ENCODE measurements around the gene MEF2C. TPM values are rescaled to one million over a fixed set of nuclear protein-coding genes. Genes with fewer than 3 reads are reported as not detected.
A peak's percentile ranks its signal among the peaks of the same experiment; 100 is the strongest.

Gene MEF2C
- total RNA-seq, 1 donor from 2014 or later, result 464 TPM

DNA sequence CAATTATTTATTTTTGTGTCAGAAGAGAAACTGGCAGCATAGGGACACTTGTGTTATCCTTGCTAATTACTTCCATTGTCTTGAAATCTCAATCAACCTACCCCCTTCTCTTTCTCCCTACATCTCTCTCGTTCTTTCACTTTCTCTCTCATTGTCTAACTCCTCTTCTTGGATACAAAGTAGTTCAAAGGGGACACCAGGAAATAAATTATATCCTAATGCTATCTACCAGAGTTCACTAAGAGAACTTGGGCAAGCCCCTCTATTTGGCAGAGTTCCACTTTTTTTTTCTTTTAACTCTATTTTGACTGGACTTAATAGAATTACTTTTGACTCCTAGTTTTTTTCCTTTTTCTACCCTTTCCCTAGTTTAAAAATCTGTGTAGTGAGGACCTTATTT is 102.2 kb downstream of the MEF2C start:
- peaks cover 23 to 34% (median 32%) of the 10 kb centered on the region in 3 donors for H3K4me1 ChIP-seq (ENCODE audit: control insufficient read depth in 3 of 3, insufficient read depth in 3 of 3, low read length in 3 of 3)
- H3K36me3 ChIP-seq (ENCODE audit: control insufficient read depth in 3 of 3, insufficient read depth in 3 of 3, low read length in 3 of 3), result peaks cover 0 to 3% (median 0%) of the 10 kb centered on the region in 3 donors
- no peaks in the 10 kb centered on the region for H3K9me3 ChIP-seq (ENCODE audit: control insufficient read depth in 3 of 3, low read length in 3 of 3)
- H3K9ac ChIP-seq (ENCODE audit: low read depth in 1 of 3, low read length in 3 of 3), result no peak overlapping the region
- H3K27me3 ChIP-seq (ENCODE audit: control insufficient read depth in 3 of 3, insufficient read depth in 3 of 3, low read length in 3 of 3), result no peaks in the 10 kb centered on the region
- no peak overlapping the region for H3K4me3 ChIP-seq (ENCODE audit: low read length in 3 of 3)
- H3K27ac ChIP-seq (ENCODE audit: low read depth, low read length), result no peak overlapping the region

DNA sequence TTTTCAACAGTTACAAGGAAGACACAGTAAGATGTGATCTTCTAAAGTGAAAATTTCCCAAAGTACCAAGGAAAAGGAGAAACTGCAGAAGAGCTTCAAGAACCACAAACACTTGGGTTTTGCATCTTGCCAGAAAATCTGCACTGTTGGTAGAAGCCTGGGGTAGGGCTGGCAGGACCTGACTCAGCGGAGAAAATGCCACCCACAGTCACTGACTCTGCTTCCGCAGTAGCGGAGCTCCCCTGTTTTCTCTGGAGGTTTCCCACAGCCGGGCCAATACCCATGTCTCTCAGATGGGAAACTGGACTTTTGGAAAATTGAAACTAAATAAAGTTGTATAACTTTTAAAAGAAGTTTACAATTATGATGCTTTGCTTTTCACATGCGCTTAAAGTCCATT is 104.2 kb downstream of the MEF2C start:
- Histone ChIP-seq H3K9ac (ENCODE audit: low read depth in 1 of 3, low read length in 3 of 3) (no peak overlapping the region), H3K4me3 (ENCODE audit: low read length in 3 of 3) (no peak overlapping the region), H3K27ac (ENCODE audit: low read depth, low read length) (peak overlapping the region; percentile 3), H3K27me3 (ENCODE audit: control insufficient read depth in 3 of 3, insufficient read depth in 3 of 3, low read length in 3 of 3) (no peaks in the 10 kb centered on the region), H3K9me3 (ENCODE audit: control insufficient read depth in 3 of 3, low read length in 3 of 3) (no peaks in the 10 kb centered on the region), H3K36me3 (ENCODE audit: control insufficient read depth in 3 of 3, insufficient read depth in 3 of 3, low read length in 3 of 3) (peaks cover 0 to 3% (median 2%) of the 10 kb centered on the region in 3 donors), H3K4me1 (ENCODE audit: control insufficient read depth in 3 of 3, insufficient read depth in 3 of 3, low read length in 3 of 3) (peaks cover 11 to 31% (median 23%) of the 10 kb centered on the region in 3 donors)

DNA sequence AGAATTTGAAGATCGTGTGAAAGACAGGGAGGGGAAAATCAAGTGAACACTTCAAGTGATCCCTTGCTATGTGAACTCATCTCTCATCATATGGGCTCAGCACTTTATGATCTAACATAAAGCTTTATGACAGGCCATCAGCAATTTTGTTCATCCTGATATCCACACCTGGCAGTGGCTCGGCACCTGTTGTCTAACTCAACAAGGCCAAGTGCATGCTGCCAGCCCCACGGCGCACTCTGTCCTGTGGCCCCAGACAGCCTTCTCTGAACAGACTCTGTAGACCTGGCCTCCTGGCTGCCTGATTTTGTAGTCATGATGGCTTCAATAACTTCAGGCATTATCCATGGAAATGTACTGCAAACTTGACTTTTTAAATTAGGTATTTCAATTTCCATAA is 106.3 kb downstream of the MEF2C start:
- peak overlapping the region; percentile 21 for H3K27ac ChIP-seq (ENCODE audit: low read depth, low read length)
- peaks cover 21 to 48% (median 26%) of the 10 kb centered on the region in 3 donors for H3K4me1 ChIP-seq (ENCODE audit: control insufficient read depth in 3 of 3, insufficient read depth in 3 of 3, low read length in 3 of 3)
- H3K4me3 ChIP-seq (ENCODE audit: low read length in 3 of 3), result no peak overlapping the region
- no peaks in the 10 kb centered on the region for H3K9me3 ChIP-seq (ENCODE audit: control insufficient read depth in 3 of 3, low read length in 3 of 3)
- H3K9ac ChIP-seq (ENCODE audit: low read depth in 1 of 3, low read length in 3 of 3), result no peak overlapping the region
- H3K36me3 ChIP-seq (ENCODE audit: control insufficient read depth in 3 of 3, insufficient read depth in 3 of 3, low read length in 3 of 3), result peaks cover 7 to 16% (median 8%) of the 10 kb centered on the region in 3 donors
- H3K27me3 ChIP-seq (ENCODE audit: control insufficient read depth in 3 of 3, insufficient read depth in 3 of 3, low read length in 3 of 3), result no peaks in the 10 kb centered on the region

DNA sequence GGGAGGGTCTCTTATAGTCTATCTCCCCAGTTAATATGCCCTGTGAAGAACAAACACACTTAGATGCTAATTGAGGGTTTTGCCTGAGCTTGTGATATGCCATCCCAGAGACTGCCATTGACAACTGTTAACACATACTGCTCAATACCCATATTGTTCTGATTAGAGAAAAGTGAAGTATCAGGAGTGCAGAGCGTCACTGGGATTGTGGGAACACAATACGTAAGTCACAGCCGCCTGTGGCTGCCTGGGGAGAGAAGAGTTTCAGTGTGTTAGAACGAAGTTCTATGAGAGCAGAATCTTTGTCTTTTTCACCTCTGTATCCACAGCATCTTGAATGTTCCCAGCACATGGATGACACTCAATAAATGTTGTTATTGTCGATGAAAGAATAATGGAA is 110.2 kb downstream of the MEF2C start:
- Histone ChIP-seq H3K36me3 (ENCODE audit: control insufficient read depth in 3 of 3, insufficient read depth in 3 of 3, low read length in 3 of 3) (peaks cover 8 to 26% (median 14%) of the 10 kb centered on the region in 3 donors), H3K4me1 (ENCODE audit: control insufficient read depth in 3 of 3, insufficient read depth in 3 of 3, low read length in 3 of 3) (peaks cover 12 to 36% (median 19%) of the 10 kb centered on the region in 3 donors), H3K27ac (ENCODE audit: low read depth, low read length) (no peak overlapping the region), H3K9me3 (ENCODE audit: control insufficient read depth in 3 of 3, low read length in 3 of 3) (no peaks in the 10 kb centered on the region), H3K27me3 (ENCODE audit: control insufficient read depth in 3 of 3, insufficient read depth in 3 of 3, low read length in 3 of 3) (no peaks in the 10 kb centered on the region), H3K9ac (ENCODE audit: low read depth in 1 of 3, low read length in 3 of 3) (no peak overlapping the region), H3K4me3 (ENCODE audit: low read length in 3 of 3) (no peak overlapping the region)

DNA sequence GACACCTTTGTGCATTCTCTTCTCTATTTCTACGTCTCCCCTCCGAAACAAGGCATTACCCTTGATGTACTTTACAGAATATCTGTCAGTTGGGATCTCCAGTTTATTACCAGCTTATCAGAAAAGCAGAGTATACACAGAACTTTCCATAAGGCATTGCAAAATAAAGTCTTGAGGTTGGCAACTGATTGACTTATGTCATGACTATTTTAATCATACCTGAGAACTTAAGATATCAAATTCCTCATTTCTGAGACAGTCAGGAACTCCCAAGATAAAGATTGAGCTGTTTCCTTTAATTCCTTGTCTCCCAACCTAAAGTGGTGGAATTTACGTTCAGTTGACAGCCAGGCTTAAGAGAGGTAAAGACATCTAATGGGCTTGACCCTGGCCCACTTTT is 110.9 kb downstream of the MEF2C start:
- Histone ChIP-seq H3K9me3 (ENCODE audit: control insufficient read depth in 3 of 3, low read length in 3 of 3) (no peaks in the 10 kb centered on the region), H3K27ac (ENCODE audit: low read depth, low read length) (peak overlapping the region; percentile 59), H3K36me3 (ENCODE audit: control insufficient read depth in 3 of 3, insufficient read depth in 3 of 3, low read length in 3 of 3) (peaks cover 8 to 28% (median 14%) of the 10 kb centered on the region in 3 donors), H3K4me3 (ENCODE audit: low read length in 3 of 3) (no peak overlapping the region), H3K27me3 (ENCODE audit: control insufficient read depth in 3 of 3, insufficient read depth in 3 of 3, low read length in 3 of 3) (no peaks in the 10 kb centered on the region), H3K9ac (ENCODE audit: low read depth in 1 of 3, low read length in 3 of 3) (no peak overlapping the region), H3K4me1 (ENCODE audit: control insufficient read depth in 3 of 3, insufficient read depth in 3 of 3, low read length in 3 of 3) (peaks cover 10 to 32% (median 14%) of the 10 kb centered on the region in 3 donors)

DNA sequence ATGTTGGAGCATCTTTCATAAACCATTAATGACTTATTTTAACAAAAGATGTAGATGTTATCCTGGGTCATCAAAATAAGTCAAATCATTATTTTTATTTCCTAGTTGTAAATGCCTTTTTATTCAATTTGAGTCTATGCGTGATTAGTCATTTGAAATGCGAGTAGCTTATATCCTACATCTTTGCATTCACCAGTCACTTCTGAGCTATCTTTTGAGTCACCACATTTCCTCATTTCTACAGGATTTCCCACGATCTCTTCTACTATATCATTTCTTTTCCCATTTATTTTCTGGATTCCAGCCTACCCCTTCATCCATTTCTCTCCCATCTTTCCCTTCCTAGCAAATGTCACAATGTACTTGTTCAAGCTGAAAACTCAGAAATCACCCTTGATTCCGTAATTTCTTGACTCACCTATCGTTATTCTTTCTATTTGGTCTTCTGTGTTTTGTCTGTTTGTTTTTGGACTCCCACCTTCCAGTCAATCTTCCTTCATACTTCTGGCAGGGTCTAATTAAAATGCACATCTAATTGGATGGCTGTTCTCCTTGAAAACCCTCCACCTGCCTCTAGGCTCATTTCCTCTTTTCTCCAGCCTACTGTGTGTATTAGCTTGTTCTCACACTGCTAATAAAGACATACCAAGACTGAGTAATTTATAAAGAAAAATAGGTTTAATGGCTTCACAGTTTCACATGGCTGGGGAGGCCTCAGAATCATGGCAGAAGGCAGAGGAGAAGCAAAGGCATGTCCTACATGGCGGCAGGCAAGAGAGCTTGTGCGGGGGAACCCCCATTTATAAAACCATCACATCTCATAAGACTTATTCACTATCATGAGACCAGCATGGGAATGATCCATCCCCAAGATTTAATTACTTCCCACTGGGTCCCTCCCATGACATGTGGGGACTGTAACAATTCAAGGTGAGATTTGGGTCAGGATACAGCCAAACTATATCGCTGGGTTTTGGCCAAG is 112.4 kb downstream of the MEF2C start:
- Histone ChIP-seq H3K9me3 (ENCODE audit: control insufficient read depth in 3 of 3, low read length in 3 of 3) (no peaks in the 10 kb centered on the region), H3K4me1 (ENCODE audit: control insufficient read depth in 3 of 3, insufficient read depth in 3 of 3, low read length in 3 of 3) (peaks cover 6 to 26% (median 14%) of the 10 kb centered on the region in 3 donors), H3K9ac (ENCODE audit: low read depth in 1 of 3, low read length in 3 of 3) (no peak overlapping the region), H3K27me3 (ENCODE audit: control insufficient read depth in 3 of 3, insufficient read depth in 3 of 3, low read length in 3 of 3) (no peaks in the 10 kb centered on the region), H3K27ac (ENCODE audit: low read depth, low read length) (no peak overlapping the region), H3K36me3 (ENCODE audit: control insufficient read depth in 3 of 3, insufficient read depth in 3 of 3, low read length in 3 of 3) (peaks cover 8 to 32% (median 15%) of the 10 kb centered on the region in 3 donors), H3K4me3 (ENCODE audit: low read length in 3 of 3) (no peak overlapping the region)

DNA sequence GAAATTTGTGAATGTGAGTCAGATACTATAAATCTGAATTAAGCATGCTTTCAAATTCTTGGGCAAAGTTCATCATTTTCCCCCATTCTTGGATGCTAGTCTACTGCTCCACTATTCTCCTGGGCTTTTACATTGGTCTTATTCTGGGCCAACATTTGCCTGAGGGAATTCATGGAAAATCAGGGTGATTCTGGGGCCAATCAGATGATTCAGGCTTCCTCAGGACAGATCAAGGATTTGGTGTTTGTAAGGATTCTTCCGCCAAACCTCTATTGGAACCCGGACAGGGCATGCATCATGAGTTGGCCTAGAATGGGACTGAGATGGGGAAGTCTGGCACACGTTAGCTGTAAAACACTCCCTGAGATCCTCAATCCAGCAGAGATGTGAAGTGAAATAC is 113.8 kb downstream of the MEF2C start:
- Histone ChIP-seq H3K36me3 (ENCODE audit: control insufficient read depth in 3 of 3, insufficient read depth in 3 of 3, low read length in 3 of 3) (peaks cover 8 to 34% (median 17%) of the 10 kb centered on the region in 3 donors), H3K27me3 (ENCODE audit: control insufficient read depth in 3 of 3, insufficient read depth in 3 of 3, low read length in 3 of 3) (no peaks in the 10 kb centered on the region), H3K27ac (ENCODE audit: low read depth, low read length) (no peak overlapping the region), H3K4me3 (ENCODE audit: low read length in 3 of 3) (no peak overlapping the region), H3K9ac (ENCODE audit: low read depth in 1 of 3, low read length in 3 of 3) (no peak overlapping the region), H3K4me1 (ENCODE audit: control insufficient read depth in 3 of 3, insufficient read depth in 3 of 3, low read length in 3 of 3) (peaks cover 6 to 23% (median 14%) of the 10 kb centered on the region in 3 donors), H3K9me3 (ENCODE audit: control insufficient read depth in 3 of 3, low read length in 3 of 3) (no peaks in the 10 kb centered on the region)

DNA sequence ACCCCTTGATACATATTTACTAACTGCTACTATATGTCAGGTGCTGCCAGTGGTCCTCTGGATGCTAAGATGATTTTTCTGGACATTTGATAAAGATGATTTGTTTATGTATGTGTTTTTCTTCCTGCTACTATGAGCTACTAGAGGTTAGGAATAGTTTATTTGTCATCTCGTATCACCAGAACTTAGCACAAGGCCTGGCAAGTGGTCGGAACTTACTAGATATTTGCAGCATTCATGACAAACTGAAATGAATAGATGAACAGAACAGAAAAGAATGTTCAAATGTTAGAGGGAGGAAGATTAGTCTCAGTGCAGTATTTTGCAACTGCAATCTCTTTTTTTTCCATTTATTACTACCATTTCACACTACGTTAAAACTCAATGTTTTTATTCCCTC is 114.6 kb downstream of the MEF2C start:
- no peak overlapping the region for H3K27ac ChIP-seq (ENCODE audit: low read depth, low read length)
- H3K9ac ChIP-seq (ENCODE audit: low read depth in 1 of 3, low read length in 3 of 3), result no peak overlapping the region

DNA sequence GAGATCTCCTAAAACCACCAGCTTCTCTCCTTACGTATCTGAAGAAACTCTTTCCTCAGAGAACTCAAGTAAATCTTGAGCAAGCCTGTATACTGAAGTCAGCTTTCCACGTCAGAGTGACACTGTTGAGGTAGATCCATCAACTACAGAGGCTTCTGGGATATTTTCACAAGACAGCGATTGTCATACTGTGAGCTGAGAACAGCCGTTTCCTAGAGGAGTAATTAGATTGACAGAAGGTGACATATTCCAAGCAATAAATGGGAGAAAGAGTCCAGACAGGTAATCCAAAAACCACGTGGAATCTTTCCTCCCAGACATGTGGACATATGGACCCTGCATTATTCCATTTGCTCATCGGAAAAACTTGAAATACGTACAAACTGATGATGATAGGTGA is 117.2 kb downstream of the MEF2C start:
- H3K27ac ChIP-seq (ENCODE audit: low read depth, low read length), result no peak overlapping the region
- peaks cover 0 to 3% (median 3%) of the 10 kb centered on the region in 3 donors for H3K4me1 ChIP-seq (ENCODE audit: control insufficient read depth in 3 of 3, insufficient read depth in 3 of 3, low read length in 3 of 3)
- no peaks in the 10 kb centered on the region for H3K9me3 ChIP-seq (ENCODE audit: control insufficient read depth in 3 of 3, low read length in 3 of 3)
- H3K9ac ChIP-seq (ENCODE audit: low read depth in 1 of 3, low read length in 3 of 3), result no peak overlapping the region
- H3K4me3 ChIP-seq (ENCODE audit: low read length in 3 of 3), result no peak overlapping the region
- no peaks in the 10 kb centered on the region for H3K27me3 ChIP-seq (ENCODE audit: control insufficient read depth in 3 of 3, insufficient read depth in 3 of 3, low read length in 3 of 3)
- peaks cover 3 to 21% (median 11%) of the 10 kb centered on the region in 3 donors for H3K36me3 ChIP-seq (ENCODE audit: control insufficient read depth in 3 of 3, insufficient read depth in 3 of 3, low read length in 3 of 3)

More for the DNA sequence above, 114.6 kb downstream of the MEF2C start:
- Histone ChIP-seq H3K27me3 (ENCODE audit: control insufficient read depth in 3 of 3, insufficient read depth in 3 of 3, low read length in 3 of 3) (no peaks in the 10 kb centered on the region), H3K9me3 (ENCODE audit: control insufficient read depth in 3 of 3, low read length in 3 of 3) (no peaks in the 10 kb centered on the region), H3K4me3 (ENCODE audit: low read length in 3 of 3) (no peak overlapping the region), H3K36me3 (ENCODE audit: control insufficient read depth in 3 of 3, insufficient read depth in 3 of 3, low read length in 3 of 3) (peaks cover 5 to 34% (median 20%) of the 10 kb centered on the region in 3 donors), H3K4me1 (ENCODE audit: control insufficient read depth in 3 of 3, insufficient read depth in 3 of 3, low read length in 3 of 3) (peaks cover 0 to 17% (median 10%) of the 10 kb centered on the region in 3 donors)

DNA sequence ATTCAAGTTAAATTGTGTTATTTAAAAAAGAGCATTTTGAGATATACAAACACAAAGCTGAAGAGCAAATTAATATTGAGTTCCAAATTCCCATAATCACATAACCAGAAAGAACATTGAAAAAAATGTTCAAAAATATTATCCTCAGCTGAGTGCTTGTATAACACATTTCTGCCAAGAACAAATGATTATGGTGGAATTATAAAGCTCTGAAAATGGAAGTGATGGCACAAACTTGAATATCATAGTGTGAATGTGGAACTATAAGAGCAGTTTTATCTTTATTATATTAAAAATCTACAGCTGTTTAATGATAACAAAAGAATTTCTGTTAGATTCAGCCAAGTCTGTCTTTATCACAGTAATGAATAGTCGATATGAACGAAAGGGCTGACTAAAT is 117.8 kb downstream of the MEF2C start:
- Histone ChIP-seq H3K9me3 (ENCODE audit: control insufficient read depth in 3 of 3, low read length in 3 of 3) (no peaks in the 10 kb centered on the region), H3K27ac (ENCODE audit: low read depth, low read length) (no peak overlapping the region), H3K36me3 (ENCODE audit: control insufficient read depth in 3 of 3, insufficient read depth in 3 of 3, low read length in 3 of 3) (peaks cover 6 to 21% (median 17%) of the 10 kb centered on the region in 3 donors), H3K4me1 (ENCODE audit: control insufficient read depth in 3 of 3, insufficient read depth in 3 of 3, low read length in 3 of 3) (peaks cover 0 to 6% (median 3%) of the 10 kb centered on the region in 3 donors), H3K4me3 (ENCODE audit: low read length in 3 of 3) (no peak overlapping the region), H3K9ac (ENCODE audit: low read depth in 1 of 3, low read length in 3 of 3) (no peak overlapping the region), H3K27me3 (ENCODE audit: control insufficient read depth in 3 of 3, insufficient read depth in 3 of 3, low read length in 3 of 3) (no peaks in the 10 kb centered on the region)
